SK-N-SH (cell line): Measurements from ENCODE around the gene PYCR2. TPM values are rescaled to one million over a fixed set of nuclear protein-coding genes. Genes with fewer than 3 reads are reported as not detected.

Experiments used
- CTCF ChIA-PET: fragments of 300-600, 350-600 bp; formaldehyde crosslinking; extraction: SDS; loops from one replicate; lab custom pipeline; 2021; lab: Yijun Ruan, JAX
- POLR2A ChIA-PET: fragments of 350-600 bp; sonication (Branson Sonifier 250); formaldehyde crosslinking; extraction: SDS; loops from one replicate; lab custom pipeline; 2020; ENCODE audit warnings: antibody characterized with exemption, inconsistent platforms; lab: Yijun Ruan, JAX
- DNase-seq: peaks from one replicate; pipeline ENCODE4 v3.0.0; 2012
- H2AFZ ChIP-seq: fragments of 200-600 bp; sonication (generic); 2 replicates; pipeline ENCODE4 v1.8.1; 2016; ENCODE audit warnings: antibody characterized with exemption, mild to moderate bottlenecking, low read depth
- H3F3A ChIP-seq: fragments of 200-600 bp; sonication (generic); replicated peaks from 2 replicates; pipeline ENCODE3; 2016; ENCODE audit warnings: antibody characterized with exemption, mild to moderate bottlenecking; ENCODE audit not compliant: insufficient read depth
- H3K27ac ChIP-seq, 2 experiments: fragments of 200-500 bp in 1 of 2; fragments of 200-600 bp in 1 of 2; sonication (Bioruptor generic) in 1 of 2; sonication (generic), shearing (Covaris generic) in 1 of 2; 2 replicates each; pipeline versions ENCODE4 v1.5.1 to v1.6.1; 2014 to 2016; ENCODE audit warnings: low read depth in 2 of 2, inconsistent platforms in 1 of 2, low read length in 1 of 2, mild to moderate bottlenecking in 1 of 2, mixed read lengths in 1 of 2
- H3K27me3 ChIP-seq: fragments of 200-600 bp; sonication (generic), shearing (Covaris generic); 2 replicates; pipeline ENCODE4 v1.6.1; 2016; ENCODE audit warnings: mixed run types; ENCODE audit not compliant: insufficient read depth
- H3K36me3 ChIP-seq, 2 experiments: fragments of 200-500 bp in 1 of 2; fragments of 200-600 bp in 1 of 2; sonication (Bioruptor generic) in 1 of 2; sonication (generic) in 1 of 2; replicated peaks in 1 of 2; 2 replicates each; pipeline versions ENCODE3 to v1.5.1; 2014 to 2016; ENCODE audit warnings: low read length in 1 of 2, mild to moderate bottlenecking in 1 of 2; ENCODE audit not compliant: insufficient read depth in 2 of 2, control insufficient read depth in 1 of 2
- H3K4me1 ChIP-seq, 2 experiments: fragments of 200-500 bp in 1 of 2; fragments of 200-600 bp in 1 of 2; sonication (Bioruptor generic) in 1 of 2; sonication (generic), shearing (Covaris generic) in 1 of 2; 2 replicates each; pipeline versions ENCODE4 v1.5.1 to v1.6.1; 2014 to 2016; ENCODE audit warnings: low read depth in 1 of 2, low read length in 1 of 2, mixed run types in 1 of 2; ENCODE audit not compliant: insufficient read depth in 2 of 2, control insufficient read depth in 1 of 2
- H3K4me2 ChIP-seq: fragments of 200-600 bp; sonication (generic), shearing (Covaris generic); 2 replicates; pipeline ENCODE4 v1.6.1; 2017; ENCODE audit warnings: mixed run types
- H3K4me3 ChIP-seq, 2 experiments: fragments of 200-500 bp in 1 of 2; fragments of 200-600 bp in 1 of 2; sonication (Bioruptor generic) in 1 of 2; sonication (generic), shearing (Covaris generic) in 1 of 2; 2 replicates each; pipeline versions ENCODE4 v1.5.1 to v1.8.1; 2014 to 2016; ENCODE audit warnings: low read depth in 2 of 2, inconsistent platforms in 1 of 2, low read length in 1 of 2, mild to moderate bottlenecking in 1 of 2, mixed read lengths in 1 of 2, moderate library complexity in 1 of 2
- H3K79me2 ChIP-seq: fragments of 200-600 bp; sonication (generic); 2 replicates; pipeline ENCODE4 v1.8.1; 2017; ENCODE audit warnings: mild to moderate bottlenecking; ENCODE audit not compliant: insufficient read depth
- H3K9ac ChIP-seq: fragments of 200-600 bp; sonication (generic); 2 replicates; pipeline ENCODE4 v1.6.1; 2017; ENCODE audit warnings: mixed run types
- H3K9me2 ChIP-seq: fragments of 200-600 bp; sonication (generic); 2 replicates; pipeline ENCODE4 v1.6.1; 2017; ENCODE audit warnings: mixed run types
- H3K9me3 ChIP-seq: fragments of 200-600 bp; sonication (generic); 2 replicates; pipeline ENCODE4 v1.6.1; 2017; ENCODE audit warnings: mixed run types, mild to moderate bottlenecking, moderate library complexity
- H4K20me1 ChIP-seq: fragments of 200-600 bp; sonication (generic); 2 replicates; pipeline ENCODE4 v1.6.1; 2017; ENCODE audit warnings: mild to moderate bottlenecking, mixed run types; ENCODE audit not compliant: insufficient read depth
- CHD2 ChIP-seq: fragments of 150-350 bp; IDR thresholded peaks from 2 replicates; pipeline ENCODE4 v1.6.1; 2018; ENCODE audit warnings: low read length; ENCODE audit not compliant: partially characterized antibody
- CTCF ChIP-seq: fragments of 200-600 bp; sonication (generic); IDR thresholded peaks from 2 replicates; pipeline ENCODE4 v1.6.1; 2017; ENCODE audit warnings: antibody characterized with exemption, mild to moderate bottlenecking, moderate library complexity
- IRF3 ChIP-seq: fragments of 150-350 bp; IDR thresholded peaks from 2 replicates; pipeline ENCODE4 v1.6.1; 2016; ENCODE audit warnings: mild to moderate bottlenecking, low read depth, low read length
- JUND ChIP-seq: IDR thresholded peaks from 2 replicates; pipeline ENCODE4 v1.4.0; 2012
- RAD21 ChIP-seq: IDR thresholded peaks from 2 replicates; pipeline ENCODE4 v1.6.1; 2012; ENCODE audit warnings: mild to moderate bottlenecking, low read length
- RCOR1 ChIP-seq: fragments of 150-350 bp; IDR thresholded peaks from 2 replicates; pipeline ENCODE4 v1.6.1; 2017; ENCODE audit warnings: antibody characterized with exemption, low read length
- RFX5 ChIP-seq: IDR thresholded peaks from 2 replicates; pipeline ENCODE4 v1.6.1; 2012; ENCODE audit warnings: mild to moderate bottlenecking, improper control_type of control experiment, low read length
- TEAD4 ChIP-seq: IDR thresholded peaks from 2 replicates; pipeline ENCODE4 v1.4.0; 2012; ENCODE audit warnings: mild to moderate bottlenecking, borderline replicate concordance; ENCODE audit not compliant: insufficient read depth
- USF1 ChIP-seq: IDR thresholded peaks from 2 replicates; pipeline ENCODE4 v1.4.0; 2012; ENCODE audit warnings: low read depth, borderline replicate concordance
- USF2 ChIP-seq: fragments of 150-350 bp; IDR thresholded peaks from 2 replicates; pipeline ENCODE4 v1.6.1; 2017; ENCODE audit warnings: antibody characterized with exemption, low read length, low read depth, borderline replicate concordance
- ZBTB33 ChIP-seq: IDR thresholded peaks from 2 replicates; pipeline ENCODE4 v1.4.0; 2012; ENCODE audit warnings: low read depth, borderline replicate concordance
- WGBS: methylation state at CpG from one replicate; pipeline ENCODE4 v1.1.6; 2017; ENCODE audit warnings: low lambda C conversion rate; 5-methylcytosine and 5-hydroxymethylcytosine counted together
- polyA plus RNA-seq, 3 experiments: library from polyadenylated mRNA; depleted of rRNA; stranded (reverse); fragments of >200 nt; gene quantifications; 2 replicates each; pipeline ENCODE4 v1.2.3, GENCODE V29; 2012

The PYCR2 gene
- polyA plus RNA-seq, 1 of the 3 experiments (the other 2 are of a cell fraction) = 95.3 TPM

- no peaks in the 10 kb centered on the region for H3K27me3 ChIP-seq
- H3K4me2 ChIP-seq = no peak overlapping the region
- TF ChIP-seq RCOR1 (no peak), CTCF (peak; percentile 57), USF1 (no peak), TEAD4 (no peak), IRF3 (no peak), USF2 (no peak), RFX5 (no peak), RAD21 (peak; percentile 41), ZBTB33 (no peak), CHD2 (no peak), JUND (no peak)
- no peaks in the 10 kb centered on the region for H3F3A ChIP-seq
- no peaks in the 10 kb centered on the region for H3K9me3 ChIP-seq
- no peaks in the 10 kb centered on the region for H3K4me1 ChIP-seq
- CTCF ChIA-PET = interaction anchor here (0.7 to 3.2 kb wide), 9 partner anchors 11 to 488 kb away, joined by 3 to 19 read pairs (median 4); partner anchors contain the start of genes EPHX1 and SRP9
- peak; percentile 71 for DNase-seq
- no peaks in the 10 kb centered on the region for H3K36me3 ChIP-seq
- H3K9ac ChIP-seq = no peak overlapping the region
- peak overlapping the region in 1 of 2 experiments; percentile 43; a peak in 1 of 4 replicates for H3K4me3 ChIP-seq
- H2AFZ ChIP-seq = no peak overlapping the region
- H3K27ac ChIP-seq = no peak overlapping the region
- no peaks in the 10 kb centered on the region for H4K20me1 ChIP-seq
- H3K9me2 ChIP-seq = no peaks in the 10 kb centered on the region
- WGBS = 49% methylated on average over 21 of the region's 21 CpGs
- POLR2A ChIA-PET = no interaction called here
- H3K79me2 ChIP-seq = no peaks in the 10 kb centered on the region
These were observed 38.5 kb upstream of the PYCR2 start for GRCh38 chr1:225962440-225962975.
